Activated CD8-positive, alpha-beta memory T cell treated with anti-CD3 and anti-CD28 coated beads, Interleukin-2, amount 50 U/mL, for 48 hours (primary cell): ENCODE results near the gene DOK7.

Source experiments
- DNase-seq: peaks from one replicate; pipeline ENCODE4 v3.0.0-alpha.2; 2020

DOK7 gene

GRCh38 chr4:3476936-3477749 is 14.0 kb downstream of the DOK7 start:
- DNase-seq, result no peak

GRCh38 chr4:3477750-3478430 is 14.8 kb downstream of the DOK7 start:
- DNase-seq, result no peak

DNA sequence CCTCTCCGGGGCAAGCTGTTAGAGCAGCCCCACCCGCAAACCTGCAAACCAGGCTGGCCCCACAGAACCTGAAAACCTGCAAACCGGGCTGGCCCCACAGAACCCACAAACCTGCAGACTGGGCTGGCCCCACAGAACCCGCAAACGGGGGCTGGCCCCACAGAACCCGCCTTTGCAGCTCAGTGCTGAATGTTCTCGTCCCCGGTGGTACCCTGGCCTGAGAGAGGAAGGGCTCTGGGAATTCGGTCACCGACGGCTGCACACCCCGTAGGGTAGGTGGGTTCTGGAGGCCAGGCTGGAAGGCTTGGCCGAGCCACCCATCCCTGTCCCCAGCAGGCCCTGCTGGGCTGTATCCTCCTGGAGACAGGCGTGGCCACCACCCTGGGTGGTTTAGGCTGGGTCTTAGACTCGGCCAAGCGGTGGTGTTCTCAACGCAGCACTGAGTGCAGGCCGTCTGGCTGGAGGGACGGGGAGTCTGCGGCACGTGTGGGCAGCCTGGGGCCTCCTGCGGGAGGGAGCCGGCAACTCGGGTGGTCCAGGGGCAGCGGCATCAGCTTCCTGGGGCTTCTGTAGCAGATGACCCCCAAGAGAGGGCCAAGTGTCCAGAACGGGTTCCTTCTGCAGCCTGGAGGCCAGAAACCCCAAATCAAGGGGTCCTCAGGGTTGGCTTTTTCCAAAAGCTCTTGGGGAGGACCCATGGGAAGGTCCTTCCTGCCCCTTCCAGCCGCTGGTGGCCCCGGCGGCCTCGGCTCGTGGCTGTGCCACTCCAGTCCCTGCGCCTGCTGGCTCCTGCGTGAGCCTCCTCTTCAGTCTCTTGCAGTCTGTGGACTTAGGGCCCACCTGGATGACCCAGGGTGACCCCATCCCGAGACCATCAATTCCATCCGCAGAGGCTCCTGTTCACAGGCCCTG is 15.6 kb downstream of the DOK7 start:
- no peak for DNase-seq

DNA sequence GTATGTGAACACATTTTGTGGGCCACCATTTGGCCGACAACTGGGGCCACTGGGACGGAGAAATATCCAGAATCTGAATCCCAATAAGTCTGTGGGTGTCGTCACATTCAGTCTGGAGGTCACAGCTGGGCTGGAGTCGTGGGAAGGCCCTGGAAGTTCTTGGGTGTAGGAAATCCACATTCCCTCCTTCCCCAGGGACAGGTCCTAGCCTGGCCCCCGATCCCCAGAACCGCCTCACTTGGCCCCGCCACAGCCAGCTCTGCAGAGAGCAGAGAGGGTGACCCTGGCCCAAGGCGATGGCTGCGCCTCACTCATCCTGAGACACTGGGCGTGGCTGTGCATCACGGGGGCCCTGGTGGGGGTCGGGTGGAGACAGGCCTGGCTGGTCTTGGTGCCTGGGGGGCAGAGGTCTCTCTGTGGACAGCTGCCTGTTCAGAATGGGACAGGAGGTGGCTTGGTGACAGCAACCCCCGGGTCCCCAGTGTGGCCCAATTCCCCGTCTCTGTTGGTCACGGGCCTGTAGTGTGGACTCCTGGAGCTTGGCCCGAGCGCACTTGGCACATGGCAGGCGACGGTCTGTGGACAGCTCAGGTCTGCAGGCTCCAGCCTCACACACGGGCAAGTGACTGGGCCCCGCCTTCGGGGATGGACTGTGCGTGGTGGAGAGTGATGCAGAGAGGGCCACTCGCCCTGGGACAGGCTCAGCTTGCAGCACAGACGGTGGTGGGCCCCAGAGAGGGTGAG is 16.4 kb downstream of the DOK7 start:
- no peak for DNase-seq

DNA sequence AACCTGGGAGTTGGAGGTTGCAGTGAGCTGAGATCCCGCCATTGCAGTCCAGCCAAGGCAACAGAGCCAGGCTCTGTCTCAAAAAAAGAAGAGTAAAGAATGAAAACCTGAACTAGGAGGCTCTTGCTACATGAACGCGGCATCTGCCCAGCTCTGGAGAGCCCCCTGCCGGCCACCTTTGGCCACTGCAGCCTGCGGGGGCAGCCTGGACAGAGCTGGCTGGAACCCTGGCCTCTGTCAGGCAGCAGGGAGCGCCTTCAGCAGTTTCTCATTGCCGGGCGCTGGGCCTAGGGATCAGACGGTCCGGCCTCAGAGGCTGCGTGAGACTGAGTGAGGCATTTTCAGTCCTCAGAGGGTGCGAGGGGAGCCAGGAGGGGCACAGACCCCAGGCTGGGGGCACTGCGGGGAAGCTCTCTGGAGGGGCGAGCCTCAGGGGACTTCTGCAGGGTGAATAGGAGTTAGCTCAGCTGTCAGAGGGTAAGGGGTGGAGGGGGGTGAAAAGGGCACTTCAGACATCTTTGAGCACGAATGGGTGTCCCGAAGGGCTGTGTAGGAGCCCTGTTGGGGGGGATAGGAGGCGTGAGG is 17.5 kb downstream of the DOK7 start:
- DNase-seq, result peak; percentile 96

DNA sequence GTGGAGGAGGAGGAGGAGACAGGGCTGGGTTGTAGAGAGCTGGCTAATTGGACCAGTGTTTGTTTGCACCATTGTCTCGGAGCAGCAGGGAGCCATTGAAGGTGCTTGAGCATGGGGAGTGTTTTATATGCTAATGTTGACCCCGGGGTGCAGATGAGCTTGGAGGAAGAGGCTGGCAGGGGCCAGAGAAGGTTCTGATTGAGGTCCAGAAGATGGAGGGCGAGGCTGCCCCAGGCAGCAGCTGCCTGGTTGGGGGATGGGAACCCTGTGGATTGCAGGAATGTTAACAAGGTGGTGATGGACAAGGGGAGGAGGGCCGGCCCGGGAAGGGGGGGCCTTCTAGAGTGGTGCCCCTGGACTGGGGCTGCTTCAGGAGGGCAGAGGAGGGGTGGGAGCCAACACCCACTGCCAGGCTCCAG is 18.0 kb downstream of the DOK7 start:
- DNase-seq, result no peak

- DNase-seq, result no peak
Observed at GRCh38 chr4:3481783-3482393, 18.8 kb downstream of the DOK7 start.

DNA sequence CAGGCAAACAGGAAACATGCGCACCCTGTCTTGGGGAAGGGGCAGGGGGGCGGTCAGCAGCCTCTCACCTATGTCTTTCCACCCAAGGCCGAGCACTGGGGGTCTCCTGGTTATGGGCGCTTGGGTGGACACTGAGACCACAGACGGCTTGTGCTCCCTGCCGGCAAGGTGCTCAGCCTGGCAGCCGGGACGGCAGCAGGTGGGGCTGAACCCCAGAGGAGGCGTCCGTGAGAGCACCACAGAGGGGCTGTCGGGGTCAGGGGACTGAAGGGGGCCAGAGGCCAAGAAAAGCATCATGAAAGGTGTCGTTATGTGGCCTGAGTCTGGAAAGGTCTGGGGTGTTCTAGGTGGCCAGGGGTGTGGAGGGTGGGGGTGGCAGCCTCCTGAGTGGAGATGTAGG is 19.6 kb downstream of the DOK7 start:
- no peak for DNase-seq

DNA sequence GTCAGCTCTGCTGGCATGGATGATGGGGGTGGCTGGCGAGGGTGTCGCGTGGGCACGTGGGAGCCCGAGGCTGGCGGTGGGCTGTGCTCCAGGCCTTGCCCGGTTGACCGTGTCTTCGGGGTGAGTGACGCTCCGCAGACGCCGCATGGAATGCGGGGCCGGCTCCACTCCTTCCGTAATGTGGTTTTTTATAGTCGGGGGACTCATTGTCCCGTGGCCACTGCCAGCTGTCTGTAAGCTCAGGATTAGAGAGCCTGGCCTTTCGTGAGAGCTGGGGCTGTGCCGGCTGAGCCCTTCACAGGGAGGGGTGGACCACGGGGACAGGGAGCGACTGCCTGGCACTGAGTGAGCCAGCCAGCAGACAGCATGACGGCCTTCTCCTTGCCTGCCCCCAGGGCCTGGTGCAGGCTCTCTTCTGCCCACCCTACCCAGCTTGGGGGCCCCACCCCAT is 20.4 kb downstream of the DOK7 start:
- no peak for DNase-seq

- DNase-seq, result no peak
Observed at GRCh38 chr4:3484057-3484973, 21.2 kb downstream of the DOK7 start.

DNA sequence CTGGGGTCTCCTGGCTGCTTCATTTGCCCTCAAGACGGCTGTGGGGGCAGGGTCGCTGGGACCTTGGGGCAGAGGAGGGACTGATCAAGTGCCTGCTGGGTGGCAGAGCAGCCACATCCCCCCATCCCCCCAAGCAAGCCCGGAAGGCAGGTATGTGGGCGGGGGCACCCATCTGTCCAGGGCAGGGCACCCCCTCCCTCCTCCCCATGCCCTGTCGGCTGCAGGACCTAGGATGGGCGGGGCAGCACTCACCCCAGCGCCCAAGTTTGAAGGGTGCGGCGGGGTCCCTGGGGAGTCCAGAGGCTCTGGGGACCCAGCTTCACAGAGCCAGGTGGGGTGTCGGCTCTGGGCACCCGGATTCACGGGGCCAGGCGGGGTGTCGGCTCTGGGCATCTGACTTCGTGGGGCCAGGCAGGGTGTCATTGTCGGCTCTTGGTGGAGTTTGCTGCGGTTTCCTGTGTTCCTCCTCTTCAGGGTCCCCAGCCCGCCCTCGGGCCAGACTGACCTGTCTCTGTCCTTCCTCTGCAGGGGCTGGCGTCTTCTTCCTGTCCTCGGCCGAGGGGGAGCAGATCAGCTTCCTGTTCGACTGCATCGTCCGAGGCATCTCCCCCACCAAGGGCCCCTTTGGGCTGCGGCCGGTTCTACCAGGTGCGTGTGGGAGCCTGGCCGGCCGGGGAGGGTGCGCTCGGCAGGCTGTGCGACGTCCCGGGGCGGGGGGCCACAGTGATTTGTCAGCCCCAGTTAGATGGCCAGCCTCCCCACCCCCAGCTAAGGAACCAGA is 22.1 kb downstream of the DOK7 start:
- no peak for DNase-seq

DNA sequence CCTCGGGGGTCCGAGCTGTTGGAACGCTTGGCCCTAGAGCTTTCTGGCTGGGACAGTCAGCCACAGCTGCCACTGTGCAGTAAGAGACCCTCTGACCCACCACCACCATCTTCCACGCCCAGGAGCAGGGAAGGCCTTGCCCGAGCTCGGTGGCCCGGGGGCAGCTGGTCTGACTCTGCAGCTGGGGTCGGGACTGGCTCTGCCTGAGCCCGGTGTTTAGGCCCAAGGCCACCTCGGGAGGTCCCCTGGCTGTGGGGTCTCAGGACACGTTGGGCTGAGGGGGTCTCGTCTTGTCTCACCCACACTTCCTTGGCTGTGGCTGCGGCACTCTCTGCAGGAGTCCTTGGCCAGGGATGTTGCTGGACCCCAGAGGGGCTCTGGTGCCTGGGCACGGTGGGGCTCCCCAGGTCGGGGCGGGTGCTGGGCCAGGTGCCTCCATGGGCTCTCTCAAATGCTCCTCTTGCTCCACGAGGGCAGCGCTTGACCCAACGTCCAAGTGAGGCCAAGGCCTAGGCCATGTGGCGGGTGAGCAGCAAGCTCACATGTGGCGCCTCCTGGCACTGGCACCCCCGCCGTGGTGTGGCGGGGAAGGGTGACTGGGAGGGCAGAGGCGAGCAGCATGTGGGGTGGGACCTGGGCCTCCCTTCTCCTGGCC is 22.9 kb downstream of the DOK7 start:
- no peak for DNase-seq

GRCh38 chr4:3486541-3487540 is 23.7 kb downstream of the DOK7 start:
- DNase-seq, result no peak

- DNase-seq, result no peak
Observed at GRCh38 chr4:3487861-3488260, 24.8 kb downstream of the DOK7 start.

DNA sequence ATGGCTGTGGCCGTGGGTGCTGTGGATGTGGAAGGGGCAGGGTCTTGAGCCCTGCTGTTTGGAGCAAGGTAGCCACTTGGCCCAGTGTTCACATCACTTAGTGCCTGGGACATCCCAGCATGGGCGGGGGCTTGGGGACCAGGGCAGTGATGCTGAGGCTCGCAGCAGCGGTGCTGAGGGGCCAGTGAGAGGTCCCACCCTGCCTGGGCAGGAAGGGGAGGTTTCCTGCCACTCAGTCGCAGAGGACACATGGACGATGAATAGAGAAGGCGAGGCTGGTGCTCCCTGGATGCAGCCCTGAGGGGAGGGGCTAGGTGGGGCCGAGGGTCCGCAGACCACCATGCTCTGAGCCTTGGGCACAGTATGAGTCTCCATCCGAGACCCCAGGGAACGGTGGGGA is 25.7 kb downstream of the DOK7 start:
- no peak for DNase-seq

DNA sequence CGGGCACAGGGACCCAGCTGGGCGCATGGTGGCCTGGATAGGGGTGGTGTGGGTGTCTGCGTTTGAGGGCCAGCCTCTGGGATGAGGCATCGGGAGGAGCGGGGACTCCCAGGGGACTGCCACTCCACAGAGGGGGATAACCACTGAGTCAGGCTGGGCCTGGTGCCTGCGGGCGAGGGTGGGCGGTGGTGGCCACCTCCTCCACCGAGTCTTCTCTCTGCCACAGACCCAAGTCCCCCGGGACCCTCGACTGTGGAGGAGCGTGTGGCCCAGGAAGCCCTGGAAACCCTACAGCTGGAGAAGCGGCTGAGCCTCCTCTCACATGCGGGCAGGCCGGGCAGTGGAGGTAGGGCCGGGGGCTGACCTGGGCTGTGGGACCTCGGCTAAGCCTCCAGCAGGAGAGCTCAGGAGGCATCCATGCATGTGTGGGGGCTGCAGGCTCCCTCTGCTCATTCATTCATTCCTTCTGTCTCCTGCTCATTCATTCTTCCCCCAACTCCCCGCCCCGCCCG is 26.4 kb downstream of the DOK7 start:
- no peak for DNase-seq

GRCh38 chr4:3491681-3492405 is 28.7 kb downstream of the DOK7 start:
- no peak for DNase-seq
